Measurements from ENCODE around the gene RAPSN.

RAPSN gene

DNA sequence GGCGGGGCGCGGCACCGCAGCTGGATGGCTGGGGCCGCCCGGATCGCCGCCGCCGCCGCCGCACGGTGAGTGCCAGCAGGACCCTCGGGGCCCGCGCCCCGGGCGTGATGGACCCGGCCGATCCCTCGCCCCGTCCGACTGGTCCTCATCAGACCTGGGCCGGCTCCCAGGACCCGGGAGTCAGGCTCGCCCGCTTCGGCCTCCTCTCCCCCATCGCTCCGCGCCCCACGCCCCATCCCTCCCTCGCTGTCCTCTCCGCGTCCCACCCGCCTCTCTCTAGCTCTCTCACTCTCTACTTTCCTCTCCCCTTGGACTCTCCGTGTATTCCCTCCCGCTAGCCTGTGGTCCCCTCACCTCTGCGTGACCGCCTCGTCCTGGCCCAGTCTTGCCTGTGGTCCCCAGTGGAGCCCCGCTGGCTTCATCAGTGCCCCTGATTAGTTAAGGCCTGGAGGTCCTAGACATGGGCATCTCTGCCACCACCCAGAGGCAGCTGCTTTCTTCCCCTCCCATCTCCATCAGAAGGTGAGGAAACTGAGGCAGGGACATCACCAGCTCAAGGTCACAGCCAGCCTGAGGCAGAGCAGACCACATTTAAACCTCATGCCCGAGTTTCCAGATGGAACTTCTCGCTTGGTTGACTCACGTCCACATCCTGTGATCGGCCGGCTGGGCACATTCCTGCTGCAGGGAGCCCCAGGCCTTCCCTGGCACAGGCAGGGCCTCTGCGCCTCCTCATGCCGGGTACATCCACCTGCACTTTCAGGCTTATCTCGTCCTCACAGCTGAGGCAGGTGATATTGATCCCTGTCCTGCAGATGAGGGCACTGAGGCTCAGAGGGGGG, 40.1 kb downstream of the RAPSN start:
- no peak for DNase-seq (ENCODE audit: low spot score)

DNA sequence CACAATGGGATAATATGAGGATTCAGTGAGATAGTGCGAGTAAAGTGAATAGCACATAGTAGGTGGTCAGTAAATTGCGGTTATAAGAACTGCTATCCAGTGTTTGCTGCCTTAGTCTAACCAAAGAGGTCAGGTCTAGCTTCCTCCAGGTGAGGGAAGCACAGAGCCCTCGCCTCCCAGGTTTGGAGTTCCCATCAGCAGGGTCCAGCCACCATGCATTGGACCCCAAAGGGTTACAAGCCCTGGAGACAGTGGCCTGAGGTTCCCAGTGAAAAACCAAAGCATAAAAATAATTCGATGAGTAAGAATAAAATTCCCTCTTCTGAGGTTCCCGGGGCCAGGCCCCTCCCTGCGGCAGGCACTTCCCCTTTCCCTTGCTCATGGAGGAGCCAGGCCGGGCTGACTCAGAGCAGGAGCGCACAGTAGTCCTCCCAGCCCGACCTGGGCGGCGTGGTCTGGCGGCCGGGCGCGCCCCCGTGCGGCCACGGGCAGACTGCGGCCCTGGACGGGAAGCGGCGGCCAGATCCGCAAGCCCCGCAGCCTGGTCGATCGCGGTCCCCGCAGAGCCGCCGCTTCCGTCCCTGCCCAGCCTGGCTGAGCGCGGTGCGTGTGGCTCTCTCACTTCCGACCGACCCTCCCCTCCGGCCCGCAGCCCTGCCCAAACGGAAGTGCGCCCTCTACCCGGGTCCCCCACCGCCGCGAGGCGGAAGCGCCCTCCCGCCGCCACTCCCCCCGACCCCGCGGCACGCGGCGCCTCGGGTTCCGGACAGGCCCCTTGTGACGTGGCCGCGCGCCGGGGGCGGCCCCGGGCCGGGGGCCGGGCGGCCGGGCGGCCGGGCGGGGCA, 41.0 kb downstream of the RAPSN start, which contains the start of gene SLC39A13:
Gene SLC39A13, plus strand, starts transcription at position 845 of the 845 bp plus-strand sequence. CDS start 1,505 bp downstream, outside the sequence.
- peak; percentile 98 for DNase-seq (ENCODE audit: low spot score)

DNA sequence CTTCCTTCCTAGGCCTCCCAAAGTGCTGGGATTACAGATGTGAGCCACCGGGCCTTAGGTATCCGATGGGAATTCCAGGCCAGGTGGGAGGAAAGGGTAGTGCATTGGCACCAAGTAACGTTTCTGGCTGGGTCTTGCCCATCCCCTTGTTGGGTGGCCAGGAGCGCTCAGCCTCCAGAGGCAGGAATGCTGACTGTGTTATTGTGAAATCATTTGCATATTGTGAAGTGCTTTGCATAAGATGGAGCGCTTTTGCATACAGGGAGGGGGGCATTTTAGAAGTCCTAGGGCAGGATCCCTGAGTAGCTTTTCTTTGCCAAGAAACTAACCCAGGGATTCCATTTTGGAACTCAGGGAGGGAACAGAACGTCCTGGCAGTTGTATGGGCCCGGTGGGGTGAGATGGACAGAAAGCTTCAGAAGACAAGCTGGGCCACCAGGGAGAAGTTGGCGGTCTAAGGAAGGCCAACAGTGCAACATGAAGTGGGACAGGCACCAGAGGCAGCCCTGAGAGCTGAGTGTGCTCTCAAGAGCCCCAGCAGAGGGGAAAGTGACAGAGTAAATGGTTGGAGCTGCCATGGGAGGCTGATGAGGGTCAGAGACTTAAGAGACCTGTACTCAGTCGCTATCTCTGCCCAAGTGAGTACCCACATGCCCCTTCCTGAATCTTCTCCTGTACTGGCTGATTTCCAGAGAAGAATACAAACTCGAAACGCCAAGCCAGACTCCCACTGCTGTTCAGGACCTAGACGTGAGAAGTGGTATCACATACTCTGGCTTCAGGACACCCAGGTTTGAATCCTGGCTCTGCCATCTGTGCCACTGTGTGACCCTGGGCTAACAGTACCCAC, 41.8 kb downstream of the RAPSN start:
- DNase-seq (ENCODE audit: low spot score) = no peak

DNA sequence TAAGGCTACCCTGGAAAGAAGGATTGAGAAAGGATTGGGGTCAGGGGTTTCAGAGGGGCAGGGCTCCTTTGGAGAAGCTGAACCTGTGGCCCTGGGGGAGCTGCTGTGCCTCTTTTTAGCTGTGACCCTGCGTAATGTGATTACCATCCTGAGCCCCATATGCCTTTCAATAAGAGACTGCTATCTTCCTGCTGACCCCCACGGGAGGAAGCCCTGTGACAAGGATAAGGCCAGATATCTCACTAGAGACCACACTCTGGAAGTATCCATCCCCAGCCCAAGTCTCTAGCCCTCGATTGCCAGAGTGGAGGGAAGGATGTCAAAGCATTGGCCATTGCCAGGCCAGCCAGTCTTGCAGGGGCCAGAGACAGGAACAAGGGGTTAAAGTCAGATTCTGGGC, 45.4 kb downstream of the RAPSN start:
- no peak for DNase-seq (ENCODE audit: low spot score)

DNA sequence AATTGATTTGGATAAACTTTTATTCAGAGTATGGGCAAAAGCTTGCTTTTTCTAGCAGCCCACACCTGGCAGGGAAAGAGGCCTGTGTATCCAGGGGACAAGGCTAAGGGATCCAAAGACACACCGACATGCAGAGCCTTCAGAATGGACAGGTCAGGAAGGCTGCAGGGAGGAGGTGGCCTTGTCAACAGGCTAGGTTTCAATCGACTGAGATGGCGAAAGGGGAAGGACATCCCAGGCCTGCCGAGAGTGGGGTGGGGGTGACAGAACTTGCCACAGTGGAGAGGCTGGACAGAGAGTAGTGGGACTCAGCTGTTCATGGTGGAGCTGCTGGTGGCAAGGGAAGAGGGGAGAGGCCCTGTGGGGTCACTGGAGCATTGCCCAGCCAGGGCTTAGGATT, 45.8 kb downstream of the RAPSN start:
- DNase-seq (ENCODE audit: low spot score) = no peak

DNA sequence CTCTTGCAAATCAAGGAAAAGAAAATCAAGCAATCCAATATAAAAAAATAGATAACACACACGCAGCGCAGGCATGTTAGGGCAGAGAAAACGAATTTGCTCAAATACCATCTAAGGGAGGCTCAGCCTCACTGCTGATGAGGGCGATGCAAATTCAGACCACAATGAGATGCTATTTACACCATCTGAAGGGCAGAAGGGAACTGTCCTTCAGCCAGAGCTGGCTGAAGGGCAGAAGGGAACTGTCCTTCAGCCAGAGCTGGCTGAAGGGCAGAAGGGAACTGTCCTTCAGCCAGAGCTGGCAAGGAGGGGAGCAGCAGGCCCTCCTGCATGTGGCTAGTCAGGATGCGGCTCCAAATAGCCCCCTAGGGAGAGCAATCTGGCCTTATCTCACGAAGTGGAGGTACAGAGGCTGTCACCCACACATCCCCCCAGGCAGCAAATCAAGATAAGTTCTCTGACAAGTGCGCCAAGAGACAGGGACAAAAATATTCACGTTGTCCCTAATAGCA, 48.1 kb downstream of the RAPSN start:
- no peak for DNase-seq (ENCODE audit: low spot score)

DNA sequence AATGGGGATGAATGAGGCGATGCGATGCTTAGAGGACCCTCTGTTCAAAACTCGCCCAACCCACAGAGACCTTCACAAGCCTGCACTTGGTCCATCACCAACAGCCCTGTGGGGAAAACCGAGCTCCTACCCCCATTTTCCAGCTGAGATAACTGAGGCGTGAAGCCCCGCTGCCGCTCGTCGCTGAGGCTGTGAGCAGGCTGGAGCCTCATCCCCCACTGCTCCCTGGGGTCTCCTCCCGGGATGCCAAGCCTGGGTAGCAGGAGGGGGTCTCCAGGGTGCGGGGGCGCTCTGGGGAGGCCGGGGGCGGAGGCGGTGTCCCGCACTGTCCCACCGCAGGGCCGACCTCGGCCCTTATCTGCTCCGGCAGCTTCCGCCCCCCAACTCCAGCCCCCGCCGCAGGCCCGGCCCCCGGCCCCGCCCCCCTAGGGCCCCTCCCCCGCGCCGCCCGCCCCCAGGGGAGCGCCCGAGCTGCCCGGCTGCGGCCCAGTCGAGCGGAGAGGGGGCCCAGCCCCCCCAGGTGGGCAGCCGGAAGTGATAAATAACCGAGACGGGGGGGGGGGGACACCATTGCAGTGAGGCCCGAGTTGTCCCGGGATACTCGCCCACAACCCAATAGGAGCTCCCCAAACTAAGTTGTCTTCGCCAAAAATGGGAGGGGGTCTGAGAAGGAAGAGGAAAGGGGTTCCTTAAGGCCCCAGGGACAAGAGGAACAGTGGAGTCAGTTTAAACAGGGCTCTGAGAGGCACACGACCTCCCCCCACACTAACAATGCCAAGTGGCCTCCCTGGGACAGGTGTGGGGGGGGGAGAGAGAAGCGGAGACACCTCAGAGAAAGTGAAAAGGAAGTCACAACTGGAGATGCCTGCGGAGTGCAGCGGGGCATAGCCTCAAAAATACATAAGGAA, 48.8 kb downstream of the RAPSN start:
- peak; percentile 88 for DNase-seq (ENCODE audit: low spot score)

DNA sequence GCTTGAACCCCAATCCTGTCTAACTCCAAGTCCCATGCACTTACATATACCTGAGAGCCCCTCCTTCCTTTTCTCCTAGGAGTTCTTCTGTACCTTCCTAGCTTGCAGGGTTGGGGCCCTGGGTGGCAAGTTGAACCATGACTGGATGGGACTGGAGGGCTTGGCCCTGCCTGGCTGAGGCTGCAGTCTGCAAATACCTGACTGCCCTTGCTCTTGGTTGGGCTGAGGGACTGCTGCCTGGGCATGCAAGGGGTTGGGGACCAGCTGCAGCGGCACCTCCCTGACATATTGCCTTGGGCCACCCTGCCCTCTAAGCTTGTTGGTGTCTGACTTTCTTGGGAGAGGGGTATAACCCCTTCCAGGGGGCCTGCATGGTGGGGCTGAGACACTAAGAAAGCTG, 50.4 kb downstream of the RAPSN start:
- no peak for DNase-seq (ENCODE audit: low spot score)

DNA sequence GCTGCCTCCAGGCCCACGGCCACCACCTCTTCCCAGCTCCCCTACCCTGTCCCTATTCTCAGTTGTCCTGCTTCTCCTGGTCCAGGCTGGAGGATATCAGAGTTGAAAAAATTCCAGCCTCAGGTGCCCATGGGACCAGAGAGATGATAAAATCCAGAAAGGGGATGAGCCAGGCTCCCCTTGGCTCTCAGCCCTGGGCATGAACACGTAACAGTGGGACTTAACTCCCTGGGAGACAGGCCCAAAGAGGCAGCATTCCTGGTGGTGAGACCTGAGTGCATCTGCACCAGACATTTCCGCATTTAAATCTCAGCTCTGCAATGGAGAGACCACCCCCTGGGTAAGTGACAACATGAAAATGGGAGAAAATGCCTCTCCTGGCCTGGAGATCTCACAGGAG, 50.9 kb downstream of the RAPSN start:
- DNase-seq (ENCODE audit: low spot score) = no peak

DNA sequence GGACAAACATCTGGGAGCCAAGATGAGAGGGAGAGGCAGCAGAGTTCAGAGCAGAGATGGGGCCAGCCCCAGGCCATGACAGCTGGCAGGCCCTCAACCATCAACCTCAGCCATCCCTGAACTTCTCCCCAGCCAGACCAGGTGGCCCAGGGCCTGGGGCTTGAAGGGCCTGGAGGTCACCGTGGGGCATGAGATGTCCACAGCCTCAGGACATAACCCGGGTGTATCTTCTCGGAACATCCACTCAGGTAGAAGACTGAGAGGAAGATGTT, 53.0 kb downstream of the RAPSN start:
- DNase-seq (ENCODE audit: low spot score) = peak; percentile 3

DNA sequence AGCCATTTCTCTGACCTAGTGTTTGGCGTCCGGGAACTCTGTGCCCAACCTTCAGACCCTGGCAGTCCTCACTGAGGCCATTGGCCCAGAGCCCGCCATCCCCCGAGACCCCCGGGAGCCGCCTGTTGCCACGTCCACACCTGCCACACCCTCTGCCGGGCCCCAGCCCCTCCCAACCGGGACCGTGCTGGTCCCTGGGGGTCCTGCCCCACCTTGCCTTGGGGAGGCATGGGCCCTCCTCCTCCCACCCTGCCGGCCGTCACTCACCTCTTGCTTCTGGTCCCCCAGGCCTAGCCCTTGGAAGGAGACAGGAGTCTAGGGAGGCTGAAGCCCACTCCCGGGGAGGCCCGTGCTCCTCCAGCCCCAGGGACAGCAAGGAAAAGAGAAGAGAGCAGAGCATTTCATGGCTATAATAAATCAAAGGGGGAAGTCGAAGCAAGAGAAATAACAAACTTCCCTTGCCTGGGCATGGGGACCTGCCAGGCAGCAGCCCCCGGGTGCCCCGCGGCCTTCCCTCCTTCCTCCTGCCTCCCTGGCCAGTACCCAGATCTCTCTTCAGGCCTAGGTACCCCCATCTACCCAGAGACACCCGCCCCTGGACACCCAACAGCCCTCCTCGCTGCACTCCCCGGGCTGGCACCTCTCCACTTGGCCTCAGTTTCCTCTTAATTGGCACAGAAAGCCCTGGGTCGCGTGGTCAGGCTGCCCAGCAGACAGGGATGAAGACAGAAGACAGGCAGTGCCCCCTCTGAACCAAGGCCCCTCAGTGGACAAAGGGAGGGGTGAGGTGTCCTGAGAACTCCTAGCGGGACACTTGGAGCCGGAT, 53.5 kb downstream of the RAPSN start:
- peak; percentile 6 for DNase-seq (ENCODE audit: low spot score)

DNA sequence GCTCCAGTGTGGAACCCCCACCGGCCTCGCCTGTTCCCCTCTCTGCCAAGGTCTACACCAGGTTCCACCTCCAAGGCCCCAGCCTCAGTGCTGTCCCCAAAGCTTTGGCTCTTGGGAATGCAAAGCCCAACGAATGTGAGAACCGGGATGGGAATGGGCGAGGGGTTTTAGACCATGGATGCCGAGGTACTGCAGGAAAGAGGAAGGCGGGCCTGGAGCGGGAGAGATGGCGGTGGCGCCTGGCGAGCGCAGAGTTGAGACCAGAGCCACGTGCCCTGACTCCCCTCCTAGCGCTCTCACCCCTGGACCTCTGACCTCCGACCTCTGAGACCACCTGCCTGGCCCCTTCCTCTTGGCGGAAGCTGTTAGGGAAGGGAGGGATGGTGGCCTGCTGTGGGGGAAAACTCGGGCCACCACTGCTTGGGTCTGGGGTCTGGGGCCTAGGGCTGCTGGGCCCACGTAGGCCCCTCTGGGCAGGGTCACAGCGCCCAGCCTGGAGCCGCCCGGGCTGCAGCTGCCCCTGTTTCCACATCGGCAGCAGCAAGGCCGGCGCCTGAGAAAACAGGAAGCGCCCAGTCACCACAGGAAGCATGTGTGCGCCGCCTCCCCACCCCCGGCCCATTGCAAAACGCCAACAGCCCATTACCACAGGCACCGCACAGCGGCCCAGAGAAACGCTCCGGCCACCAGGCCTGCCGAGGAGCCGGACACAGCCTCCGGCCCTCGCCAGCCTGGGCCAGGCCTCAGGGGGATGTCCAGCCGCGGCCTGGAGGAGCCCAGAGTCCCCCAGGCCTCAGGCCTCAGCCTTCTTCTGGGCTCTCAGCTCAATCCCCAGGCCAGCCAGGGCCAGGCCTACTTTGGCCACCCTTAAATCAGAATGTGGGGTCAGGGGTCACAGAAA, 54.4 kb downstream of the RAPSN start:
- DNase-seq (ENCODE audit: low spot score) = peak; percentile 23

DNA sequence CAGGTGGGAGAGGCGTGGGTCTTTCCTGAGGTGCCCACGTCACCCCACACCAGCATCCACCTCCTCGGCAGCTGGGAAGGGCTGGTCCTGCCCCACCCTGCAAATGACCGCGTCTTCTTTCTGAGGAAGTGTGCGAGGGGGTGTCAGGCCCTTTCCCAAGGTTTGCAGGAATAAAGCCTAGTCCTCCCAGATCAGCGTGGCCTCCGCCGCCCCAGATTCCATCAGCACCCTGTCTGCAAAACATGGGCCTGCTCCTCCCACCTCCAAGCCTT, 55.0 kb downstream of the RAPSN start:
- peak; percentile 11 for DNase-seq (ENCODE audit: low spot score)

DNA sequence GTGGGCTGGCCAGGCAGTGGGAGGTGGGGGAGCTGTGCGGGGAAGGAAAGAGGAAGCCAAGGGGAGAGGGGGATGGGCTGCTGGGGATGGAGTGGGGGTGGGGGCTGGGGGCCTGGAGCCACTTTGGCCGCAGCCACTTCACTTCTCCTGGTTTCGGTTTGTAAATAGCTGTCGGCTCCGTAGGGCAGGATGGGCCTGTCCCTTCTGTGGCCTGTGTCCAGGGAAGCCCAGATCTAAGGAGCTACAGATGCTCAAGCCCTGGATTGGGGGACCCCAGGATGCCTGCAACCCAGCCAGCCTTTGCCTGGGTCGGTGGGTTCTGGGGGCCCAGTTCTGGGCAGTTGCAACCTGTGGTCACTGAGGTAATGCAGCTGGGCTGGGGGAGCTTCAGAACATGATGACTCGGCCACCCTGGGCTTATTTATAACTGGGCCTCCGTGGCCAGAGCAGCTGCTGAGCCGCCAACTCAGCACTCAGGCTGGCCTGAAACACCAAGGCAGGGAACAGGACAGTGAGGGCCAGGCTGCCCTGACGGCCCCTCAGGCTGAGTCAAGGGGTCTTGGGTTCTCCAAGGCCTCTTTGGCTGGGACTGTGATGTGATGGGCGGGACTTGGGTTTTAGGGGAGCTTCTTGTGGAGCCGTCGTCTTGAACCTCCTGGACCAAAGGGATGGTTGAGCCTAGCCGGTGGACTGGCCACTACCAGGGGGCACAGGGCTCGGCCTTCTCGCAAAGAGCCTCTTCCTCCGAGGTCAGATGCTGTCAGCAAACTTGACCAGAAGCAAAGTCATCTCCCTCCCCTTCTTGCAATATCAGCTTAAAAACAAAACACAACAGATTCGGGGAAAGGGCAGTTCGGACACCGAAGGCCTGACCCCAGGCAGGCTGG, 55.5 kb downstream of the RAPSN start:
- peak; percentile 35 for DNase-seq (ENCODE audit: low spot score)

DNA sequence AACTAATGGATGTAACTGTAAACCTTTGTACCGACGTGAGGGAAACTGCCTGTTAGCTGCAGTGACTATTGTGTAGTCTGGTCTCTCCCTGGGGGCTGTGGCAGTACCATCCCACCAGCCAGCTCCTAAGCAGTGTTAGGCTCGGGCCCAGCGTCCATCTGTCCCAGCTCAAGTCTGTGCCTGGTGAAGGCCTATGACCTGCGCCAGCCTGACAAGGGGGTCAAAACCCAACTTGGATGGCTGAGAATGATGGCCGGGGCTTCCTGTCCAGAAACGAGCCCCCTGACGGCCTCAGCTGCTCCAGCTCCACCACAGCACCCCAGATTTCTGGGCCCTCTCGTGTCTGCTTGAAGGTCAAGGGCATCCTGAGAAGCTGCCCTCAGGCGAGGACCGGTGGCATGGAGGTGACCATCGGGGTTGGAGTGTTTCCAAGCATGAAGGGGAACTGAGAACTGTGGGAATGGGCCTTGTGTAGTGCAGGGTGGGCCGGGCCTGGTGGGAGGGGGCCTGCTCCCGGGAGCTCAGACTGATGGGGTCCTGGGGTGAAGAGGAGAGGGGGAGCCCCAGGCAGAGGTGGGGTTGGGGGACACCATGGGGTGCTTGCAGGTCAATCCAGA, 56.3 kb downstream of the RAPSN start:
- DNase-seq (ENCODE audit: low spot score) = peak; percentile 4

DNA sequence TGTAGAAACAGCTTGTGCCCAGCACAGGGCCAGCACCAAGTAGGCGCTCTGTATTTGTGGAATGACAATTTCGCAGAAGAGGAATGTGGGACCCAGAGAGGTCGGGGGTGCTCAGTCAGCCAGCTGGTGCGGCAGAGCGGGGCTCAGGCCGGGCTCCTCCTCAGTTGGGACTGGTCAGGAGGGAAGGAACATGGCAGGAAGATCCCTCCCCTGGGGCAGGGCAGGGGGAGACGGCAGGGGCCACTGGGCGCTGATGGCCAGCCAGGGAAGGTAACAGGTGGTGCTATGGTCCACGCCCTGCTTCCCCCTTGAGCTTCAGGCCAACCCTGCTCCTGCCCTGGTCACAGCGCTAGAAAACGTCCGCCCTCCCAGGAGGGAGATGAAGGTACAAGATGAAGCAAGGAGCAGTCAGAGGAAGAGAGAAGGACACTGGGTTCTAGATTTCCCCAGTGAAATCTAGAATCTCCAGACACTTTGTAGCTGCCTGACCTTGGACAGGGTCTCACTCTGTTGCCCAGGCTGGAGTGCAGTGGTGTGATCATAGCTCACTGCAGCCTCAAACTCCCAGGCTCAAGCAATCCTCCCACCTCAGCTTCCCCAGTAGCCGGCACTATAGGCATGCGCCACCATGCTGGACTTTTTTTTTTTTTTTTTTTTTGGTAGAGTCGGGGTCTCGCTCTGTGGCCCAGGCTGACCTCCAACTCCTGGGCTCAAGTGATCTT, 57.1 kb downstream of the RAPSN start:
- no peak for DNase-seq (ENCODE audit: low spot score)

DNA sequence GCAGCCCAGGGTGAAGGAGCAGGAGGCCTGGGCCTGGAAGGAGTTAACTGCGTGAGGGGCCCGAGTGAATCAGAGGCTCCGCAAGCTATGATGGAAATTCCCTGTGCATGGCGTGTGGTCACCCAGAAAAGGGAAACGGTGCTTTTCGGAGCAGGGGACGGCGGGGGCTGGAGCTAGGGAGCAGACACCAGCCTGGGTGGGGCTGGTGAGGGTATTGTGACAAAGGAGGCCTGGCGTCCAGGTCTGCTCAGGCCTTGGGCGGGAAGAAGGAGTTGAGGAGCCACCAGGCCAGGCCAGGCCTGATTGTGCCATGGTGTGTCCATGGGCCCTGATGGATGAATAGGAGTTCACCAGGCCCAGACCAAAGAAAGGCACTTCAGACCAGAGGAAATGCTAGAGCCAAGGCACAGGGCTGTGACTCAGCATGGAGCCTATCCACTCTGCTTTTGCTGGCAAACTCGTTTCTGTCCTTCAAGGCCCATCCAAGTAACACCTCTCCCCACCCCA, 57.8 kb downstream of the RAPSN start:
- no peak for DNase-seq (ENCODE audit: low spot score)
